GM23338 (cell line): ENCODE measurements around the gene CACNA2D1. TPM values are rescaled to one million over a fixed set of nuclear protein-coding genes. Genes with fewer than 3 reads are reported as not detected.

ENCODE experiments used
- ATAC-seq: fragments of 200-7000 bp; cut with Tn5 transposase; 3 replicates; pipeline ENCODE4 v1.9.1; 2020
- DNase-seq: peaks from one replicate; pipeline ENCODE4 v3.0.0-alpha.2; 2015; ENCODE audit warnings: low spot score
- H2AFZ ChIP-seq: fragments of 200-600 bp; sonication (generic); 2 replicates; pipeline ENCODE4 v1.8.0; 2016; ENCODE audit warnings: antibody characterized with exemption, mild to moderate bottlenecking, moderate library complexity
- H3F3A ChIP-seq: fragments of 200-600 bp; sonication (generic); replicated peaks from 2 replicates; pipeline ENCODE4 v1.8.0; 2017; ENCODE audit warnings: antibody characterized with exemption, mixed run types, low read depth
- H3K27ac ChIP-seq: fragments of 200-600 bp; sonication (generic); 2 replicates; pipeline ENCODE4 v1.6.1; 2016; ENCODE audit warnings: low read depth
- H3K27me3 ChIP-seq: fragments of 200-600 bp; sonication (generic); 2 replicates; pipeline ENCODE4 v1.8.0; 2016; ENCODE audit warnings: mild to moderate bottlenecking, mixed run types, moderate library complexity; ENCODE audit not compliant: insufficient read depth
- H3K36me3 ChIP-seq: fragments of 200-600 bp; sonication (generic); 2 replicates; pipeline ENCODE4 v1.8.0; 2016; ENCODE audit warnings: mild to moderate bottlenecking; ENCODE audit not compliant: insufficient read depth
- H3K4me1 ChIP-seq: fragments of 200-600 bp; sonication (generic); 2 replicates; pipeline ENCODE4 v1.8.0; 2016; ENCODE audit warnings: mild to moderate bottlenecking, moderate library complexity; ENCODE audit not compliant: insufficient read depth
- H3K4me2 ChIP-seq: fragments of 200-600 bp; sonication (generic); 2 replicates; pipeline ENCODE4 v1.7.1; 2017; ENCODE audit warnings: mixed run types
- H3K4me3 ChIP-seq: fragments of 200-600 bp; sonication (generic); 2 replicates; pipeline ENCODE4 v1.6.1; 2016; ENCODE audit warnings: mixed run types
- H3K79me2 ChIP-seq: fragments of 200-600 bp; sonication (generic); replicated peaks from 2 replicates; pipeline ENCODE4 v1.8.0; 2017; ENCODE audit warnings: mild to moderate bottlenecking; ENCODE audit not compliant: insufficient read depth
- H3K9me2 ChIP-seq: fragments of 200-600 bp; sonication (generic); 2 replicates; pipeline ENCODE4 v1.8.0; 2017; ENCODE audit not compliant: insufficient read depth
- H4K20me1 ChIP-seq: fragments of 200-600 bp; sonication (generic); replicated peaks from 2 replicates; pipeline ENCODE4 v1.8.0; 2017; ENCODE audit warnings: mild to moderate bottlenecking; ENCODE audit not compliant: insufficient read depth
- H3K27ac Mint-ChIP-seq: 2 replicates; pipeline ENCODE4 v1.8.0; 2020; ENCODE audit warnings: inconsistent platforms, mild to moderate bottlenecking, moderate library complexity, mixed read lengths
- H3K27me3 Mint-ChIP-seq: 3 replicates; pipeline ENCODE4 v1.8.0; 2022; ENCODE audit warnings: low read depth, mild to moderate bottlenecking, moderate library complexity, mixed read lengths, inconsistent platforms; ENCODE audit not compliant: insufficient read depth, poor library complexity
- H3K36me3 Mint-ChIP-seq: 3 replicates; pipeline ENCODE4 v1.8.0; 2021; ENCODE audit warnings: low read depth, mild to moderate bottlenecking, inconsistent platforms, moderate library complexity, mixed read lengths
- H3K4me1 Mint-ChIP-seq: 3 replicates; pipeline ENCODE4 v1.8.0; 2020; ENCODE audit warnings: mild to moderate bottlenecking, inconsistent platforms, mixed read lengths
- H3K4me3 Mint-ChIP-seq: 3 replicates; pipeline ENCODE4 v1.8.0; 2021; ENCODE audit warnings: moderate library complexity, mild to moderate bottlenecking, inconsistent platforms, mixed read lengths
- H3K9me3 Mint-ChIP-seq: 3 replicates; pipeline ENCODE4 v1.8.0; 2020; ENCODE audit warnings: moderate library complexity, mild to moderate bottlenecking, inconsistent platforms, mixed read lengths
- CTCF ChIP-seq, 2 experiments: fragments of 200-600 bp in 1 of 2; sonication (generic) in 1 of 2; conservative IDR thresholded peaks; 2 replicates each; pipeline versions ENCODE4 v1.5.1 to v1.6.1; 2016 to 2017; ENCODE audit warnings: antibody characterized with exemption in 2 of 2, low read depth in 2 of 2, mild to moderate bottlenecking in 2 of 2, moderate library complexity in 1 of 2
- ETS1 ChIP-seq: IDR thresholded peaks from 2 replicates; pipeline ENCODE4 v1.6.1; 2016; ENCODE audit warnings: antibody characterized with exemption
- EZH2 ChIP-seq: fragments of 200-600 bp; sonication (generic); IDR thresholded peaks from one replicate; pipeline ENCODE4 v1.8.0; 2017; ENCODE audit warnings: antibody characterized with exemption, mild to moderate bottlenecking, low read depth; ENCODE audit not compliant: unreplicated experiment
- EZH2phosphoT487 ChIP-seq: fragments of 200-600 bp; sonication (generic); IDR thresholded peaks from one replicate; pipeline ENCODE4 v1.8.1; 2018; ENCODE audit warnings: antibody characterized with exemption; ENCODE audit not compliant: unreplicated experiment
- JUNB ChIP-seq: IDR thresholded peaks from one replicate; pipeline ENCODE4 v1.6.1; 2016; ENCODE audit warnings: antibody characterized with exemption; ENCODE audit not compliant: unreplicated experiment
- NANOG ChIP-seq: IDR thresholded peaks from 2 replicates; pipeline ENCODE4 v1.6.1; 2016; ENCODE audit warnings: antibody characterized with exemption, borderline replicate concordance
- POLR2AphosphoS5 ChIP-seq: IDR thresholded peaks from 2 replicates; pipeline ENCODE4 v1.6.1; 2016; ENCODE audit warnings: antibody characterized with exemption, low read depth
- STAT1 ChIP-seq: IDR thresholded peaks from one replicate; pipeline ENCODE4 v1.6.1; 2016; ENCODE audit warnings: antibody characterized with exemption; ENCODE audit not compliant: unreplicated experiment
- ZNF114 ChIP-seq: fragments of 250-450 bp; sonication (Bioruptor Pico); IDR thresholded peaks from 2 replicates; pipeline ENCODE4 v1.5.0; 2020; ENCODE audit warnings: mild to moderate bottlenecking, moderate library complexity
- ZNF331 ChIP-seq: fragments of 250-450 bp; sonication (Bioruptor Pico); IDR thresholded peaks from 2 replicates; pipeline ENCODE4 v1.5.0; 2020; ENCODE audit warnings: low read depth, mild to moderate bottlenecking, moderate library complexity
- polyA plus RNA-seq: library from polyadenylated mRNA; unstranded; fragments of >200 nt; fragmentation: Nextera tagmentation; extraction: Ambion mirVana; gene quantifications from 2 replicates; pipeline ENCODE4 v1.2.1, GENCODE V29; 2016
- total RNA-seq: library from RNA; depleted of rRNA; stranded (reverse); fragments of >200 nt; shearing (Covaris generic); gene quantifications from 2 replicates; pipeline ENCODE4 v1.2.3, GENCODE V29; 2014

The CACNA2D1 gene
- total and polyA plus RNA-seq, 2 experiments from 2014 or later, result 7.0 to 20.4 TPM

- Mint-ChIP-seq H3K27ac (no peak overlapping the region), H3K36me3 (peaks cover 11% of the 10 kb centered on the region; the same call in 2 of the 3 replicates), H3K9me3 (peaks cover 5% of the 10 kb centered on the region; the same call in 2 of the 3 replicates), H3K4me1 (peaks cover 11% of the 10 kb centered on the region; the same call in 2 of the 3 replicates), H3K4me3 (no peak overlapping the region), H3K27me3 (peaks cover 3% of the 10 kb centered on the region)
- no peak overlapping the region for H3K4me2 ChIP-seq
- no peak for TF ChIP-seq STAT1
- no peak overlapping the region for H3K4me3 ChIP-seq
- H3K27ac ChIP-seq, result no peak overlapping the region
- H3K4me1 ChIP-seq, result peaks cover 8% of the 10 kb centered on the region
- no peaks in the 10 kb centered on the region for H3F3A ChIP-seq
- H4K20me1 ChIP-seq, result no peaks in the 10 kb centered on the region
- no peaks in the 10 kb centered on the region for H3K9me2 ChIP-seq
- ATAC-seq (no peak), DNase-seq (no peak)
- no peaks in the 10 kb centered on the region for H3K27me3 ChIP-seq
- no peak overlapping the region for H2AFZ ChIP-seq
- H3K79me2 ChIP-seq, result no peaks in the 10 kb centered on the region
- H3K36me3 ChIP-seq, result no peaks in the 10 kb centered on the region
These were observed 149.2 kb downstream of the CACNA2D1 start for GRCh38 chr7:82294382-82294784.

- Histone ChIP-seq H3K9me2 (no peaks in the 10 kb centered on the region), H4K20me1 (no peaks in the 10 kb centered on the region), H3K79me2 (no peaks in the 10 kb centered on the region), H3K36me3 (no peaks in the 10 kb centered on the region), H2AFZ (no peak overlapping the region), H3F3A (no peaks in the 10 kb centered on the region), H3K4me2 (no peak overlapping the region), H3K4me1 (peaks cover 17% of the 10 kb centered on the region), H3K27ac (peak overlapping the region; percentile 34; the same call in 1 of the 2 replicates), H3K4me3 (no peak overlapping the region), H3K27me3 (no peaks in the 10 kb centered on the region)
- Mint-ChIP-seq H3K27ac (no peak overlapping the region), H3K36me3 (peaks cover 11% of the 10 kb centered on the region; the same call in 2 of the 3 replicates), H3K9me3 (peaks cover 5% of the 10 kb centered on the region; the same call in 2 of the 3 replicates), H3K4me1 (peaks cover 20% of the 10 kb centered on the region), H3K4me3 (no peak overlapping the region), H3K27me3 (peaks cover 3% of the 10 kb centered on the region)
- DNase-seq (no peak), ATAC-seq (no peak)
- TF ChIP-seq EZH2, result no peak
- no peak for TF ChIP-seq NANOG
- no peak for TF ChIP-seq EZH2phosphoT487
- TF ChIP-seq JUNB, result no peak
- no peak for TF ChIP-seq ZNF331
- TF ChIP-seq POLR2AphosphoS5, result no peak
- no peak for TF ChIP-seq CTCF (conservative IDR thresholded peaks at IDR 0.05; ENCODE audit: low read depth in 2 of 2)
- no peak for TF ChIP-seq ZNF114 (CRISPR knock-in tag)
These were observed 150.1 kb downstream of the CACNA2D1 start for GRCh38 chr7:82293467-82293866.

GRCh38 chr7:82291931-82292330 lies 151.6 kb downstream of the CACNA2D1 start:
- peaks cover 5% of the 10 kb centered on the region; the same call in 2 of the 3 replicates for H3K9me3 Mint-ChIP-seq
- no peak overlapping the region for H3K27ac Mint-ChIP-seq
- no peak overlapping the region for H3K4me3 Mint-ChIP-seq
- peaks cover 3% of the 10 kb centered on the region for H3K27me3 Mint-ChIP-seq
- no peaks in the 10 kb centered on the region for H4K20me1 ChIP-seq
- H3K27ac ChIP-seq, result no peak overlapping the region
- H3F3A ChIP-seq, result no peaks in the 10 kb centered on the region
- no peak for ATAC-seq
- peaks cover 30% of the 10 kb centered on the region for H3K4me1 ChIP-seq
- no peak for TF ChIP-seq ETS1
- H3K27me3 ChIP-seq, result no peaks in the 10 kb centered on the region
- H3K36me3 Mint-ChIP-seq, result peaks cover 11% of the 10 kb centered on the region; the same call in 2 of the 3 replicates
- H3K79me2 ChIP-seq, result no peaks in the 10 kb centered on the region
- no peak overlapping the region for H3K4me3 ChIP-seq
- DNase-seq, result no peak
- no peak overlapping the region for H2AFZ ChIP-seq
- H3K9me2 ChIP-seq, result no peaks in the 10 kb centered on the region
- no peaks in the 10 kb centered on the region for H3K36me3 ChIP-seq
- H3K4me1 Mint-ChIP-seq, result peaks cover 26% of the 10 kb centered on the region
- no peak overlapping the region for H3K4me2 ChIP-seq
